ENCODE data around the gene KDM4C. TPM values are rescaled to one million over a fixed set of nuclear protein-coding genes. Genes with fewer than 3 reads are reported as not detected.

The KDM4C gene
- total and polyA plus RNA-seq, 2 of the 4 experiments (the other 2 are of a cell fraction), result 11.8 to 23.8 TPM

GRCh38 chr9:7195526-7195925 is 437.8 kb downstream of the KDM4C start:
- TF ChIP-seq CEBPB (IDR thresholded peaks at IDR 0.05; ENCODE audit: low read depth, low read length) (no peak), CTCF (conservative IDR thresholded peaks at IDR 0.05; ENCODE audit: low read depth, low read length) (no peak), BHLHE40 (IDR thresholded peaks at IDR 0.05; ENCODE audit: low read depth, low read length) (no peak), NFE2L2 (IDR thresholded peaks at IDR 0.05; ENCODE audit: low read depth, low read length) (no peak), SMC3 (IDR thresholded peaks at IDR 0.05; ENCODE audit: low read depth, low read length) (no peak), MAZ (IDR thresholded peaks at IDR 0.05; ENCODE audit: borderline replicate concordance, low read depth, low read length) (no peak), FOS (IDR thresholded peaks at IDR 0.05; ENCODE audit: low read depth, low read length) (no peak), USF2 (IDR thresholded peaks at IDR 0.05; ENCODE audit: low read depth, low read length) (no peak), POLR2A (IDR thresholded peaks at IDR 0.05; ENCODE audit: low read depth, low read length) (no peak), MXI1 (IDR thresholded peaks at IDR 0.05; ENCODE audit: borderline replicate concordance, low read depth, low read length) (no peak), RCOR1 (IDR thresholded peaks at IDR 0.05; ENCODE audit: insufficient replicate concordance, low read length) (no peak), RFX5 (IDR thresholded peaks at IDR 0.05; ENCODE audit: low read depth, low read length) (no peak), MAFK (IDR thresholded peaks at IDR 0.05; ENCODE audit: low read depth, low read length) (no peak)
- in situ Hi-C loops (cut with MboI; ENCODE audit: low sequenced_read_pairs) (no loop called here), dilution Hi-C loops (cut with HindIII; ENCODE audit: low sequenced_read_pairs, unreplicated experiment) (no loop called here), intact Hi-C loops (cut with micrococcal nuclease) (no loop called here)
- Histone ChIP-seq H2BK15ac (ENCODE audit: low read depth, low read length) (no peak overlapping the region), H3K4ac (ENCODE audit: low read depth, low read length) (no peak overlapping the region), H2AK5ac (ENCODE audit: low read depth, low read length) (no peak overlapping the region), H3K23ac (ENCODE audit: low read depth, low read length) (no peak overlapping the region), H3K79me1 (ENCODE audit: low read depth in 1 of 2, low read length in 2 of 2) (no peaks in the 10 kb centered on the region), H4K20me1 (ENCODE audit: insufficient read depth, low read length) (no peaks in the 10 kb centered on the region), H3K27me3 (ENCODE audit: control insufficient read depth, insufficient read depth, low read length) (peaks cover 2% of the 10 kb centered on the region), H2BK120ac (ENCODE audit: low read depth, low read length) (no peak overlapping the region), H4K5ac (ENCODE audit: low read depth, low read length) (no peak overlapping the region), H3K36me3 (ENCODE audit: control insufficient read depth, insufficient read depth, low read length) (no peaks in the 10 kb centered on the region), H3K9me1 (ENCODE audit: insufficient read depth, low read length) (no peaks in the 10 kb centered on the region), H2AFZ (replicated peaks; ENCODE audit: low read length, poor library complexity) (no peak overlapping the region), H4K91ac (ENCODE audit: insufficient read depth, low read depth, low read length) (no peak overlapping the region), H3K4me2 (ENCODE audit: low read depth, low read length) (no peak overlapping the region), H3K27ac (ENCODE audit: insufficient read depth, low read length) (no peak overlapping the region), H3K4me3 (ENCODE audit: insufficient read depth, low read depth, low read length) (no peak overlapping the region), H3K9ac (ENCODE audit: low read depth, low read length) (no peak overlapping the region), H3K56ac (ENCODE audit: extremely low read depth, insufficient read depth, low read length) (no peak overlapping the region), H3K9me3 (ENCODE audit: control insufficient read depth, insufficient read depth, low read length) (peaks cover 3% of the 10 kb centered on the region; the same call in 1 of the 2 replicates), H3K18ac (ENCODE audit: low read depth, low read length) (no peak overlapping the region), H3K4me1 (ENCODE audit: control insufficient read depth, insufficient read depth, low read length) (no peaks in the 10 kb centered on the region), H4K8ac (ENCODE audit: low read depth in 2 of 2, low read length in 2 of 2) (no peak overlapping the region), H2AK9ac (replicated peaks; ENCODE audit: low read depth, low read length, poor library complexity) (no peak overlapping the region), H3K14ac (replicated peaks; ENCODE audit: low read depth, low read length) (no peak overlapping the region), H2BK20ac (ENCODE audit: low read depth, low read length) (no peak overlapping the region), H2BK5ac (ENCODE audit: low read depth, low read length, poor library complexity, severe bottlenecking) (no peak overlapping the region)
- ChIA-PET CTCF (interaction anchor here (1.2 kb wide), 1 partner anchor 144 kb away, joined by 3 read pairs; no protein-coding TSS in a partner anchor), POLR2A (ENCODE audit: unreplicated experiment) (no interaction called here)
- ATAC-seq (ENCODE audit: low read depth) (no peak), DNase-seq (no peak)
- WGBS, 2 experiments (ENCODE audit: extremely low coverage in 2 of 2, insufficient read length in 1 of 2), result no CpG with 5 or more reads among the region's 2 CpGs
- no TSS peak for BruUV-seq (replicated peaks)
